DMS 273 (cell line): ENCODE results near the gene PHLDB1.

ENCODE experiments used
- DNase-seq: peaks from one replicate; lab custom pipeline; 2025; ENCODE audit not compliant: unreplicated experiment; lab: John Stamatoyannopoulos, UW

PHLDB1 gene

GRCh38 chr11:118621784-118622375 is 14.5 kb downstream of the PHLDB1 start:
- no peak for DNase-seq

GRCh38 chr11:118622376-118623268 is 15.2 kb downstream of the PHLDB1 start:
- peak; percentile 86 for DNase-seq

GRCh38 chr11:118623269-118623655 is 15.8 kb downstream of the PHLDB1 start:
- DNase-seq: peak; percentile 86

- DNase-seq: no peak
Observed at GRCh38 chr11:118625036-118625690, 17.7 kb downstream of the PHLDB1 start.

GRCh38 chr11:118625976-118626375 is 18.6 kb downstream of the PHLDB1 start:
- DNase-seq: peak; percentile 64

GRCh38 chr11:118627566-118627965 is 20.2 kb downstream of the PHLDB1 start:
- DNase-seq: no peak

- DNase-seq: no peak
Observed at GRCh38 chr11:118628031-118628430, 20.6 kb downstream of the PHLDB1 start.

- DNase-seq: no peak
Observed at GRCh38 chr11:118628432-118628831, 21.0 kb downstream of the PHLDB1 start.

GRCh38 chr11:118628861-118629549 is 21.6 kb downstream of the PHLDB1 start:
- no peak for DNase-seq

- DNase-seq: no peak
Observed at GRCh38 chr11:118629761-118630661, 22.6 kb downstream of the PHLDB1 start.

- no peak for DNase-seq
Observed at GRCh38 chr11:118631142-118631909, 23.9 kb downstream of the PHLDB1 start.

- no peak for DNase-seq
Observed at GRCh38 chr11:118632577-118633318, 25.3 kb downstream of the PHLDB1 start.

- DNase-seq: no peak
Observed at GRCh38 chr11:118633319-118633690, 25.9 kb downstream of the PHLDB1 start.

- no peak for DNase-seq
Observed at GRCh38 chr11:118633979-118634378, 26.6 kb downstream of the PHLDB1 start.

- peak; percentile 87 for DNase-seq
Observed at GRCh38 chr11:118634431-118635236, 27.2 kb downstream of the PHLDB1 start.

- DNase-seq: peak; percentile 36
Observed at GRCh38 chr11:118635237-118635591, 27.8 kb downstream of the PHLDB1 start.

GRCh38 chr11:118635642-118636041 is 28.2 kb downstream of the PHLDB1 start:
- peak; percentile 8 for DNase-seq
